ENCODE results near the gene IPO5.

IPO5 gene

GRCh38 chr13:97932036-97932435, 21.4 kb upstream of the IPO5 start:
- no peak for TF ChIP-seq TCF12 (IDR thresholded peaks at IDR 0.05; ENCODE audit: low read depth)
- TF ChIP-seq CREB1 (IDR thresholded peaks at IDR 0.05; ENCODE audit: low read depth) = no peak
- no peak for TF ChIP-seq FOXM1 (IDR thresholded peaks at IDR 0.05; ENCODE audit: borderline replicate concordance, low read depth)
- TF ChIP-seq CEBPB (IDR thresholded peaks at IDR 0.05) = no peak
- TF ChIP-seq ZBTB7A (IDR thresholded peaks at IDR 0.05; ENCODE audit: low read depth) = no peak
- TF ChIP-seq NFIC (IDR thresholded peaks at IDR 0.05) = no peak
- TF ChIP-seq TEAD4 (IDR thresholded peaks at IDR 0.05) = no peak
- TF ChIP-seq MAX (IDR thresholded peaks at IDR 0.05) = no peak
- no peak for TF ChIP-seq REST (IDR thresholded peaks at IDR 0.05; ENCODE audit: low read depth)
- no peak for TF ChIP-seq USF1 (IDR thresholded peaks at IDR 0.05)
- no peak for TF ChIP-seq RAD21 (IDR thresholded peaks at IDR 0.05; ENCODE audit: low read depth)
- no peak for TF ChIP-seq YY1 (IDR thresholded peaks at IDR 0.05; ENCODE audit: low read depth)
- no peak for TF ChIP-seq TAF1 (IDR thresholded peaks at IDR 0.05; ENCODE audit: low read depth)
- TF ChIP-seq EP300 (IDR thresholded peaks at IDR 0.05; ENCODE audit: borderline replicate concordance) = no peak
- TF ChIP-seq EGR1 (IDR thresholded peaks at IDR 0.05) = no peak

GRCh38 chr13:97932647-97933046, 20.8 kb upstream of the IPO5 start:
- TF ChIP-seq EP300 (IDR thresholded peaks at IDR 0.05; ENCODE audit: borderline replicate concordance) = no peak
- TF ChIP-seq EGR1 (IDR thresholded peaks at IDR 0.05) = no peak
- no peak for TF ChIP-seq ZBTB7A (IDR thresholded peaks at IDR 0.05; ENCODE audit: low read depth)
- TF ChIP-seq CREB1 (IDR thresholded peaks at IDR 0.05; ENCODE audit: low read depth) = no peak

GRCh38 chr13:97933776-97934175, 19.7 kb upstream of the IPO5 start:
- TF ChIP-seq CREB1 (IDR thresholded peaks at IDR 0.05; ENCODE audit: low read depth) = no peak
- no peak for TF ChIP-seq EP300 (IDR thresholded peaks at IDR 0.05; ENCODE audit: borderline replicate concordance)
- TF ChIP-seq YY1 (IDR thresholded peaks at IDR 0.05; ENCODE audit: low read depth) = no peak
- no peak for TF ChIP-seq MAX (IDR thresholded peaks at IDR 0.05)
- no peak for TF ChIP-seq NFIC (IDR thresholded peaks at IDR 0.05)
- TF ChIP-seq ZBTB7A (IDR thresholded peaks at IDR 0.05; ENCODE audit: low read depth) = no peak
- no peak for TF ChIP-seq RAD21 (IDR thresholded peaks at IDR 0.05; ENCODE audit: low read depth)
- TF ChIP-seq TEAD4 (IDR thresholded peaks at IDR 0.05) = no peak
- TF ChIP-seq USF1 (IDR thresholded peaks at IDR 0.05) = no peak
- no peak for TF ChIP-seq TCF12 (IDR thresholded peaks at IDR 0.05; ENCODE audit: low read depth)
- TF ChIP-seq EGR1 (IDR thresholded peaks at IDR 0.05) = no peak

- no peak for TF ChIP-seq TAF1 (IDR thresholded peaks at IDR 0.05; ENCODE audit: low read depth)
- no peak for TF ChIP-seq REST (IDR thresholded peaks at IDR 0.05; ENCODE audit: low read depth)
- no peak for TF ChIP-seq FOXM1 (IDR thresholded peaks at IDR 0.05; ENCODE audit: borderline replicate concordance, low read depth)
- TF ChIP-seq CEBPB (IDR thresholded peaks at IDR 0.05) = no peak
- TF ChIP-seq TEAD4 (IDR thresholded peaks at IDR 0.05) = no peak
- no peak for TF ChIP-seq YY1 (IDR thresholded peaks at IDR 0.05; ENCODE audit: low read depth)
- no peak for TF ChIP-seq NFIC (IDR thresholded peaks at IDR 0.05)
- TF ChIP-seq EGR1 (IDR thresholded peaks at IDR 0.05) = no peak
- TF ChIP-seq RAD21 (IDR thresholded peaks at IDR 0.05; ENCODE audit: low read depth) = no peak
- no peak for TF ChIP-seq USF1 (IDR thresholded peaks at IDR 0.05)
- TF ChIP-seq MAX (IDR thresholded peaks at IDR 0.05) = no peak
- TF ChIP-seq EP300 (IDR thresholded peaks at IDR 0.05; ENCODE audit: borderline replicate concordance) = no peak
These were observed 18.9 kb upstream of the IPO5 start for GRCh38 chr13:97934590-97934989.

GRCh38 chr13:97935071-97935470, 18.4 kb upstream of the IPO5 start:
- TF ChIP-seq RAD21 (IDR thresholded peaks at IDR 0.05; ENCODE audit: low read depth) (no peak), FOXM1 (IDR thresholded peaks at IDR 0.05; ENCODE audit: borderline replicate concordance, low read depth) (no peak), CEBPB (IDR thresholded peaks at IDR 0.05) (no peak), TAF1 (IDR thresholded peaks at IDR 0.05; ENCODE audit: low read depth) (no peak), USF1 (IDR thresholded peaks at IDR 0.05) (no peak), EGR1 (IDR thresholded peaks at IDR 0.05) (no peak), NFIC (IDR thresholded peaks at IDR 0.05) (no peak), CREB1 (IDR thresholded peaks at IDR 0.05; ENCODE audit: low read depth) (no peak), REST (IDR thresholded peaks at IDR 0.05; ENCODE audit: low read depth) (no peak), YY1 (IDR thresholded peaks at IDR 0.05; ENCODE audit: low read depth) (no peak), EP300 (IDR thresholded peaks at IDR 0.05; ENCODE audit: borderline replicate concordance) (no peak)

Measured in Ishikawa (cell line).